WTC11 (cell line): Measurements from ENCODE around the gene STAT6. TPM values are rescaled to one million over a fixed set of nuclear protein-coding genes. Genes with fewer than 3 reads are reported as not detected.

Source experiments
- ATAC-seq: fragments of 200-7000 bp; cut with Tn5 transposase; 2 replicates; pipeline ENCODE4 v1.10.0; 2021; ENCODE audit warnings: mild to moderate bottlenecking, moderate library complexity
- CTCF ChIA-PET: fragments of 300-600 bp; sonication (Branson Sonifier 250); formaldehyde crosslinking; loops from one replicate; lab custom pipeline; 2021; ENCODE audit warnings: antibody characterized with exemption; lab: Charles Lee
- POLR2A ChIA-PET: fragments of 350-600 bp; sonication (Branson Sonifier 250); formaldehyde crosslinking; loops from one replicate; lab custom pipeline; 2021; ENCODE audit warnings: antibody characterized with exemption; lab: Charles Lee
- DNase-seq: peaks from one replicate; pipeline ENCODE4 v3.0.0; 2021; ENCODE audit warnings: low spot score
- H3K27ac Mint-ChIP-seq: 2 replicates; pipeline ENCODE4 v1.8.0; 2021; ENCODE audit warnings: mixed read lengths
- H3K27me3 Mint-ChIP-seq: 2 replicates; pipeline ENCODE4 v1.8.0; 2021; ENCODE audit warnings: low read depth, mild to moderate bottlenecking, moderate library complexity, mixed read lengths
- H3K36me3 Mint-ChIP-seq: 2 replicates; pipeline ENCODE4 v1.8.0; 2021; ENCODE audit warnings: mixed read lengths
- H3K4me1 Mint-ChIP-seq: 2 replicates; pipeline ENCODE4 v1.8.0; 2022; ENCODE audit warnings: mixed read lengths
- H3K4me3 Mint-ChIP-seq: 2 replicates; pipeline ENCODE4 v1.8.0; 2021; ENCODE audit warnings: mild to moderate bottlenecking, moderate library complexity, mixed read lengths
- H3K9me3 Mint-ChIP-seq: 2 replicates; pipeline ENCODE4 v1.8.0; 2021; ENCODE audit warnings: mixed read lengths
- AFF4 ChIP-seq: sonication (generic); formaldehyde crosslinking; IDR thresholded peaks from 2 replicates; pipeline ENCODE4 v1.8.1; 2023; ENCODE audit warnings: mild to moderate bottlenecking, missing genetic modification reagents, borderline replicate concordance
- ATF1 ChIP-seq: sonication (generic); formaldehyde crosslinking; IDR thresholded peaks from 2 replicates; pipeline ENCODE4 v1.8.1; 2023; ENCODE audit warnings: mild to moderate bottlenecking, moderate library complexity, missing genetic modification reagents
- CDX4 ChIP-seq: fragments of 250-450 bp; sonication (Bioruptor Pico); IDR thresholded peaks from 2 replicates; pipeline ENCODE4 v1.9.0; 2021; ENCODE audit warnings: moderate library complexity, mild to moderate bottlenecking, inconsistent platforms, borderline replicate concordance
- CREM ChIP-seq: sonication (generic); formaldehyde crosslinking; IDR thresholded peaks from 2 replicates; pipeline ENCODE4 v1.8.1; 2022; ENCODE audit warnings: mild to moderate bottlenecking, missing genetic modification reagents, moderate library complexity
- GRHL2 ChIP-seq: fragments of 250-450 bp; sonication (Bioruptor Pico); IDR thresholded peaks from 2 replicates; pipeline ENCODE4 v1.8.0; 2022; ENCODE audit warnings: mild to moderate bottlenecking, moderate library complexity; ENCODE audit not compliant: insufficient replicate concordance, severe bottlenecking
- MAX ChIP-seq: sonication (generic); formaldehyde crosslinking; IDR thresholded peaks from 2 replicates; pipeline ENCODE4 v1.8.0; 2022; ENCODE audit warnings: mild to moderate bottlenecking, missing genetic modification reagents
- MXD4 ChIP-seq: fragments of 250-450 bp; sonication (Bioruptor Pico); IDR thresholded peaks from 2 replicates; pipeline ENCODE4 v1.8.0; 2021; ENCODE audit warnings: mild to moderate bottlenecking, moderate library complexity, borderline replicate concordance
- MYBL2 ChIP-seq: sonication (generic); formaldehyde crosslinking; IDR thresholded peaks from 2 replicates; pipeline ENCODE4 v1.8.1; 2023; ENCODE audit warnings: mild to moderate bottlenecking, moderate library complexity, missing genetic modification reagents
- NR3C1 ChIP-seq: sonication (generic); formaldehyde crosslinking; conservative IDR thresholded peaks from 2 replicates; pipeline ENCODE4 v1.8.1; 2023; ENCODE audit warnings: low read depth, mild to moderate bottlenecking, missing genetic modification reagents
- RORB ChIP-seq: fragments of 250-450 bp; sonication (Bioruptor Pico); IDR thresholded peaks from 2 replicates; pipeline ENCODE4 v1.9.0; 2021; ENCODE audit warnings: mild to moderate bottlenecking
- USF1 ChIP-seq: sonication (generic); formaldehyde crosslinking; IDR thresholded peaks from 2 replicates; pipeline ENCODE4 v1.8.0; 2022; ENCODE audit warnings: mild to moderate bottlenecking, missing genetic modification reagents
- USF2 ChIP-seq: sonication (generic); formaldehyde crosslinking; IDR thresholded peaks from 2 replicates; pipeline ENCODE4 v1.8.1; 2023; ENCODE audit warnings: mild to moderate bottlenecking, missing genetic modification reagents, moderate library complexity
- ZBTB21 ChIP-seq: sonication (generic); formaldehyde crosslinking; IDR thresholded peaks from 2 replicates; pipeline ENCODE4 v1.8.1; 2023; ENCODE audit warnings: mild to moderate bottlenecking, missing genetic modification reagents, borderline replicate concordance
- ZMAT4 ChIP-seq: fragments of 250-450 bp; sonication (Bioruptor Pico); IDR thresholded peaks from 2 replicates; pipeline ENCODE4 v1.9.0; 2021; ENCODE audit warnings: mild to moderate bottlenecking
- ZNF138 ChIP-seq: sonication (generic); formaldehyde crosslinking; conservative IDR thresholded peaks from 2 replicates; pipeline ENCODE4 v1.8.1; 2022; ENCODE audit warnings: mild to moderate bottlenecking, moderate library complexity, missing genetic modification reagents
- ZNF263 ChIP-seq: sonication (generic); formaldehyde crosslinking; IDR thresholded peaks from 2 replicates; pipeline ENCODE4 v1.8.1; 2022; ENCODE audit warnings: low read depth, mild to moderate bottlenecking, moderate library complexity, missing genetic modification reagents
- ZNF281 ChIP-seq: sonication (generic); formaldehyde crosslinking; IDR thresholded peaks from 2 replicates; pipeline ENCODE4 v1.8.0; 2023; ENCODE audit warnings: mild to moderate bottlenecking, missing genetic modification reagents
- ZNF396 ChIP-seq: fragments of 250-450 bp; sonication (Bioruptor Pico); IDR thresholded peaks from 2 replicates; pipeline ENCODE4 v1.8.0; 2021; ENCODE audit warnings: mild to moderate bottlenecking, moderate library complexity, borderline replicate concordance
- ZNF416 ChIP-seq: fragments of 250-450 bp; sonication (Bioruptor Pico); IDR thresholded peaks from 2 replicates; pipeline ENCODE4 v1.9.0; 2021; ENCODE audit warnings: mild to moderate bottlenecking, inconsistent platforms
- ZNF671 ChIP-seq: fragments of 250-450 bp; sonication (Bioruptor Pico); IDR thresholded peaks from 2 replicates; pipeline ENCODE4 v1.8.0; 2021; ENCODE audit warnings: mild to moderate bottlenecking
- total RNA-seq: library from RNA; stranded (reverse); gene quantifications from 3 replicates; pipeline ENCODE4 v1.2.3, GENCODE V29; 2021

STAT6 gene
- total RNA-seq, 1 experiment from 2014 or later = 47.0 TPM

- H3K4me1 Mint-ChIP-seq = peaks cover 37% of the 10 kb centered on the region
These were observed 18.7 kb downstream of the STAT6 start for GRCh38 chr12:57092529-57092862.

More at GRCh38 chr12:57092529-57092862, 18.7 kb downstream of the STAT6 start:
- ATAC-seq = no peak
- DNase-seq = no peak
- no peaks in the 10 kb centered on the region; the same call in 1 of the 2 replicates for H3K27me3 Mint-ChIP-seq
- peak overlapping the region; percentile 45; the same call in 1 of the 2 replicates for H3K27ac Mint-ChIP-seq
- no peak overlapping the region for H3K4me3 Mint-ChIP-seq
- no peak for TF ChIP-seq ZNF396 (CRISPR knock-in tag)
- no peak for TF ChIP-seq ZNF281 (CRISPR knock-in tag)
- no peak for TF ChIP-seq ATF1 (CRISPR knock-in tag)
- no peak for TF ChIP-seq ZBTB21 (CRISPR knock-in tag)
- no peak for TF ChIP-seq ZMAT4 (CRISPR knock-in tag)
- TF ChIP-seq MAX (CRISPR knock-in tag) = no peak
- TF ChIP-seq MXD4 (CRISPR knock-in tag) = no peak
- no peak for TF ChIP-seq USF1
- TF ChIP-seq NR3C1 (CRISPR knock-in tag) = no peak
- no peak for TF ChIP-seq CREM
- TF ChIP-seq USF2 (CRISPR knock-in tag) = no peak
- no peak for TF ChIP-seq GRHL2
- TF ChIP-seq AFF4 (CRISPR knock-in tag) = no peak
- no peak for TF ChIP-seq ZNF416 (CRISPR knock-in tag)
- TF ChIP-seq ZNF671 (CRISPR knock-in tag) = no peak
- TF ChIP-seq RORB = no peak
- TF ChIP-seq ZNF138 (CRISPR knock-in tag) = no peak
- no peak for TF ChIP-seq MYBL2 (CRISPR knock-in tag)
- TF ChIP-seq ZNF263 (CRISPR knock-in tag) = no peak
- TF ChIP-seq CDX4 = no peak
- CTCF ChIA-PET = interaction anchor here (0.6 to 8.7 kb wide), 14 partner anchors 8 to 495 kb away, joined by 3 to 219 read pairs (median 8); partner anchors contain the start of genes NEMP1 and STAT6
- no peaks in the 10 kb centered on the region for H3K9me3 Mint-ChIP-seq
- POLR2A ChIA-PET = interaction anchor here (0.9 to 1.4 kb wide), 3 partner anchors 11 to 19 kb away, joined by 4 to 11 read pairs (median 5); partner anchors contain the start of genes NEMP1 and STAT6
- peaks cover 31% of the 10 kb centered on the region for H3K36me3 Mint-ChIP-seq
